PFSK-1 (cell line): ENCODE measurements around the gene LRRC8D.

Experiments used
- POLR2AphosphoS5 ChIP-seq: IDR thresholded peaks from 2 replicates; pipeline ENCODE4 v1.6.1; 2012; ENCODE audit warnings: low read depth, mild to moderate bottlenecking, control low read depth, low read length, moderate library complexity
- TAF1 ChIP-seq: IDR thresholded peaks from 2 replicates; pipeline ENCODE4 v1.6.1; 2012; ENCODE audit warnings: low read length, control low read depth, borderline replicate concordance; ENCODE audit not compliant: insufficient read depth
- TF ChIP-seq, protein P1 (sequence below), 2 experiments: IDR thresholded peaks; 2 replicates each; pipeline versions ENCODE4 v1.6.1 to v1.8.0; 2011 to 2012; ENCODE audit warnings: low read depth in 2 of 2, low read length in 2 of 2, control low read depth in 1 of 2, inconsistent platforms in 1 of 2, mild to moderate bottlenecking in 1 of 2, moderate library complexity in 1 of 2; ENCODE audit not compliant: insufficient read depth in 1 of 2

DNA sequence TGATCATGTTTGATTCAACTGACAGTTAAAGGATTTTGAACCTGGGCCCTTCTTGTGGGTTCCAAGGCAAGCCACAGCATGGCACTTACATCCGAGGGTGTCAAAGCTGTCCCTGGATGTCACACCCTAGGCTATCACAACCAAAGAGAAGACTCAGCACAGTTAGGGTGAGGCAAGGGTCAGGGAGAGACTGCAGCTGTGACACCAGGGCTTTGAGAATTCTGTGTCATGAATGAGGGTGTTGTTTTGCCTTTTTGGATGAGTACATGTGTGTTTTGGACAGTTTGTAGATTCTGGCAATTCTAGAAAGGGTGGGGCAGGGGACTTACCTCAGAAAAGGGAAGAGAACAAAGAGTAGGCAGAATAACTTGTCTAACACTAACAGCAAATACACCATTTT lies 136.3 kb downstream of the LRRC8D start:
- TF ChIP-seq, protein P1, sequence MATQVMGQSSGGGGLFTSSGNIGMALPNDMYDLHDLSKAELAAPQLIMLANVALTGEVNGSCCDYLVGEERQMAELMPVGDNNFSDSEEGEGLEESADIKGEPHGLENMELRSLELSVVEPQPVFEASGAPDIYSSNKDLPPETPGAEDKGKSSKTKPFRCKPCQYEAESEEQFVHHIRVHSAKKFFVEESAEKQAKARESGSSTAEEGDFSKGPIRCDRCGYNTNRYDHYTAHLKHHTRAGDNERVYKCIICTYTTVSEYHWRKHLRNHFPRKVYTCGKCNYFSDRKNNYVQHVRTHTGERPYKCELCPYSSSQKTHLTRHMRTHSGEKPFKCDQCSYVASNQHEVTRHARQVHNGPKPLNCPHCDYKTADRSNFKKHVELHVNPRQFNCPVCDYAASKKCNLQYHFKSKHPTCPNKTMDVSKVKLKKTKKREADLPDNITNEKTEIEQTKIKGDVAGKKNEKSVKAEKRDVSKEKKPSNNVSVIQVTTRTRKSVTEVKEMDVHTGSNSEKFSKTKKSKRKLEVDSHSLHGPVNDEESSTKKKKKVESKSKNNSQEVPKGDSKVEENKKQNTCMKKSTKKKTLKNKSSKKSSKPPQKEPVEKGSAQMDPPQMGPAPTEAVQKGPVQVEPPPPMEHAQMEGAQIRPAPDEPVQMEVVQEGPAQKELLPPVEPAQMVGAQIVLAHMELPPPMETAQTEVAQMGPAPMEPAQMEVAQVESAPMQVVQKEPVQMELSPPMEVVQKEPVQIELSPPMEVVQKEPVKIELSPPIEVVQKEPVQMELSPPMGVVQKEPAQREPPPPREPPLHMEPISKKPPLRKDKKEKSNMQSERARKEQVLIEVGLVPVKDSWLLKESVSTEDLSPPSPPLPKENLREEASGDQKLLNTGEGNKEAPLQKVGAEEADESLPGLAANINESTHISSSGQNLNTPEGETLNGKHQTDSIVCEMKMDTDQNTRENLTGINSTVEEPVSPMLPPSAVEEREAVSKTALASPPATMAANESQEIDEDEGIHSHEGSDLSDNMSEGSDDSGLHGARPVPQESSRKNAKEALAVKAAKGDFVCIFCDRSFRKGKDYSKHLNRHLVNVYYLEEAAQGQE (IDR thresholded peaks at IDR 0.05; ENCODE audit: insufficient read depth in 1 of 2, low read depth in 2 of 2, low read length in 2 of 2), result no peak
- no peak for TF ChIP-seq TAF1
- no peak for TF ChIP-seq POLR2AphosphoS5
